ENCODE measurements around the gene RPS21.

GRCh38 chr20:62345681-62346370 lies 41.1 kb upstream of the RPS21 start:
- TF ChIP-seq CTCF (IDR thresholded peaks at IDR 0.05): no peak
- TF ChIP-seq POLR2A (IDR thresholded peaks at IDR 0.05): no peak
